BE2C (cell line): Measurements from ENCODE around the gene FILIP1.
"Not testable (repeated sequence)": the region's sequence is repeated elsewhere in the genome, so short reads cannot be mapped to it uniquely, and the experiment has no call there.

Experiments used
- DNase-seq: peaks from one replicate; pipeline ENCODE4 v3.0.0-alpha.2; 2020
- H3K27me3 ChIP-seq: fragments of 250-450 bp; sonication (Bioruptor Pico); 2 replicates; pipeline ENCODE4 v1.5.1; 2020; ENCODE audit warnings: mild to moderate bottlenecking
- H3K36me3 ChIP-seq: fragments of 250-450 bp; sonication (Bioruptor Pico); 2 replicates; pipeline ENCODE4 v1.5.1; 2020; ENCODE audit warnings: mild to moderate bottlenecking
- H3K4me1 ChIP-seq: fragments of 250-450 bp; sonication (Bioruptor Pico); 2 replicates; pipeline ENCODE4 v1.5.1; 2020
- H3K4me3 ChIP-seq: 2 replicates; pipeline ENCODE4 v1.5.1; 2011; ENCODE audit warnings: low read depth, low read length
- H3K9me3 ChIP-seq: fragments of 250-450 bp; sonication (Bioruptor Pico); 2 replicates; pipeline ENCODE4 v1.5.1; 2020
- TF ChIP-seq, protein P1 (sequence below): IDR thresholded peaks from 2 replicates; pipeline ENCODE4 v1.5.1; 2012; ENCODE audit warnings: mild to moderate bottlenecking, low read depth, low read length

FILIP1 gene

DNA sequence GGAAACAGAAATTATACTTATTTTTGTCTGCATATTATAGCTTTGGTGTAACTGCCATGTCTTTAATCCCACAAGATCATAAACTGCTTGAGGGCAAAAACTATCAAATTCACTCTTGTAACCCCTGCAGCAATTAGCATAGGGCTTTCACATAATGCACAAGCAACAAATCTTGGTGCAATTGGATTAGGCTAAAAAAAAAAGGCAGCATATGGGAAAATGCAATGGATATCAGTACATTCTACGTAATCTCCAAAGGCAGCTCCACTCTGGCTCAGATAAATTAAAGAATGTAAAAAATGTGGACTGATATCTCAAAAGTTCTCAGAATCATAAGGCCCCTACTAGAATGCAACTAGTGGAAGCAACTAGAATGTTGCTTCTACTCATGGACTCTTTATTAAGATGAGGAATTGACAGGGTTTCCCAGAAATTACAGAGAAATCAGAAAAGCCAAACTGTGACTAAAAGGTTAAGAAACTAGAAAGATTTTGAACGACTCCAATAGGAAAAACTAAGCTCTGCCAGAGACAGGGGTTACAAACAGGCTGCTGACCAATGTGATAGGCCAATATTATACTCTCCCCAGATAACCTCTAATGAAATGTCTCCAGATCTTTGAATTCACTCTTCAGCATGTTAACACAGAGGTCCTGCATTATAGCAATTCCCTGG, 55.0 kb downstream of the FILIP1 start:
- Histone ChIP-seq H3K36me3 (no peaks in the 10 kb centered on the region), H3K27me3 (no peaks in the 10 kb centered on the region), H3K9me3 (no peaks in the 10 kb centered on the region), H3K4me1 (no peaks in the 10 kb centered on the region), H3K4me3 (no peak overlapping the region)
- TF ChIP-seq, protein P1, sequence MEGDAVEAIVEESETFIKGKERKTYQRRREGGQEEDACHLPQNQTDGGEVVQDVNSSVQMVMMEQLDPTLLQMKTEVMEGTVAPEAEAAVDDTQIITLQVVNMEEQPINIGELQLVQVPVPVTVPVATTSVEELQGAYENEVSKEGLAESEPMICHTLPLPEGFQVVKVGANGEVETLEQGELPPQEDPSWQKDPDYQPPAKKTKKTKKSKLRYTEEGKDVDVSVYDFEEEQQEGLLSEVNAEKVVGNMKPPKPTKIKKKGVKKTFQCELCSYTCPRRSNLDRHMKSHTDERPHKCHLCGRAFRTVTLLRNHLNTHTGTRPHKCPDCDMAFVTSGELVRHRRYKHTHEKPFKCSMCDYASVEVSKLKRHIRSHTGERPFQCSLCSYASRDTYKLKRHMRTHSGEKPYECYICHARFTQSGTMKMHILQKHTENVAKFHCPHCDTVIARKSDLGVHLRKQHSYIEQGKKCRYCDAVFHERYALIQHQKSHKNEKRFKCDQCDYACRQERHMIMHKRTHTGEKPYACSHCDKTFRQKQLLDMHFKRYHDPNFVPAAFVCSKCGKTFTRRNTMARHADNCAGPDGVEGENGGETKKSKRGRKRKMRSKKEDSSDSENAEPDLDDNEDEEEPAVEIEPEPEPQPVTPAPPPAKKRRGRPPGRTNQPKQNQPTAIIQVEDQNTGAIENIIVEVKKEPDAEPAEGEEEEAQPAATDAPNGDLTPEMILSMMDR = no peak
- DNase-seq = no peak

- Histone ChIP-seq H3K9me3 (no peaks in the 10 kb centered on the region), H3K4me1 (no peaks in the 10 kb centered on the region), H3K27me3 (no peaks in the 10 kb centered on the region), H3K4me3 (no peak overlapping the region), H3K36me3 (no peaks in the 10 kb centered on the region)
- DNase-seq = no peak
- TF ChIP-seq, protein P1 = no peak
These were observed 55.6 kb downstream of the FILIP1 start for GRCh38 chr6:75438013-75438431.

GRCh38 chr6:75437421-75437891, 56.1 kb downstream of the FILIP1 start:
- Histone ChIP-seq H3K4me3 (no peak overlapping the region), H3K9me3 (no peaks in the 10 kb centered on the region), H3K36me3 (no peaks in the 10 kb centered on the region), H3K27me3 (no peaks in the 10 kb centered on the region), H3K4me1 (no peaks in the 10 kb centered on the region)
- DNase-seq = no peak
- TF ChIP-seq, protein P1 = no peak

DNA sequence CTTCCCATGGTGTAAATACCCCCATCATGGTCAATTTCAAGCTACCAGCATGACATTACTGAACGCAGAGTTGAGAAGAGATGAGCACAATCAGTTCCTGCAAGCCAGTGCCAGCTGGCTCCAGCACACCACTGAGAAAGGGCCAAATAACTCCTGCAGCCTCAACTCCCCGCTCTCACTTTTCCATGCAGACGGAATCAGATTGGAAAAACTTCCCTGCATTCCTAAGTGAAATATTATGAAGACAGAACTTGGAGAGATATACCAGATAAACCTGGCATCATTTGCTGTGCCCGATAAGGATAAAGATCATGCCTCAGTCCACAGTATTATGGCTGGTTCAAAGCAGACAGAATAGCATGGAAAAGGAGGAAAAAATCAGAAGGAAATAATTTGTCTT, 56.7 kb downstream of the FILIP1 start:
- Histone ChIP-seq H3K27me3 (no peaks in the 10 kb centered on the region), H3K36me3 (no peaks in the 10 kb centered on the region), H3K4me1 (no peaks in the 10 kb centered on the region), H3K4me3 (no peak overlapping the region), H3K9me3 (no peaks in the 10 kb centered on the region)
- TF ChIP-seq, protein P1 = no peak
- DNase-seq = no peak

DNA sequence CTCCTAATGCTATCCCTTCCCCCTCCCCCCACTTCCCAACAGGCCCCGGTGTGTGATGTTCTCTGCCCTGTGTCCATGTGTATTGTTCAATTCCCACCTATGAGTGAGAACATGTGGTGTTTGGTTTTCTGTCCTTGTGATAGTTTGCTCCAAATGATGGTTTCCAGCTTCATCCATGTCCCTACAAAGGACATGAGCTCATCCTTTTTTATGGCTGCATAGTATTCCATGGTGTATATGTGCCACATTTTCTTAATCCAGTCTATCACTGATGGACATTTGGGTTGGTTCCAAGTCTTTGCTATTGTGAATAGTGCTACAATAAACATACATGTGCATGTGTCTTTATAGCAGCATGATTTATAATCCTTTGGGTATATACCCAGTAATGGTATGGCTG, 60.8 kb downstream of the FILIP1 start:
- not testable (repeated sequence) for H3K4me3 ChIP-seq, DNase-seq, H3K36me3 ChIP-seq, H3K9me3 ChIP-seq, H3K4me1 ChIP-seq, H3K27me3 ChIP-seq

GRCh38 chr6:75431379-75431778, 62.2 kb downstream of the FILIP1 start:
- DNase-seq = no peak
- Histone ChIP-seq H3K36me3 (no peaks in the 10 kb centered on the region), H3K9me3 (no peaks in the 10 kb centered on the region), H3K27me3 (no peaks in the 10 kb centered on the region), H3K4me3 (no peak overlapping the region), H3K4me1 (no peaks in the 10 kb centered on the region)
- TF ChIP-seq, protein P1 = no peak
